ENCODE data around the gene EDA.
A peak's percentile ranks its signal among the peaks of the same experiment; 100 is the strongest.

EDA gene

GRCh38 chrX:70026851-70027200, 410.9 kb downstream of the EDA start:
- DNase-seq (ENCODE audit: low spot score) = no peak

- DNase-seq (ENCODE audit: low spot score) = no peak
These were observed 413.9 kb downstream of the EDA start for GRCh38 chrX:70029863-70030262.

GRCh38 chrX:70030301-70030767, 414.4 kb downstream of the EDA start:
- peak; percentile 59 for DNase-seq (ENCODE audit: low spot score)

- no peak for DNase-seq (ENCODE audit: low spot score)
These were observed 416.9 kb downstream of the EDA start for GRCh38 chrX:70032792-70033191.

- DNase-seq (ENCODE audit: low spot score) = peak; percentile 37
These were observed 417.6 kb downstream of the EDA start for GRCh38 chrX:70033348-70034051.

- DNase-seq (ENCODE audit: low spot score) = no peak
These were observed 418.7 kb downstream of the EDA start for GRCh38 chrX:70034646-70035045.

GRCh38 chrX:70038515-70038914, 422.6 kb downstream of the EDA start:
- DNase-seq (ENCODE audit: low spot score) = no peak

- no peak for DNase-seq (ENCODE audit: low spot score)
These were observed 423.0 kb downstream of the EDA start for GRCh38 chrX:70038951-70039350.

GRCh38 chrX:70039758-70040157, 423.8 kb downstream of the EDA start:
- DNase-seq (ENCODE audit: low spot score) = no peak

- DNase-seq (ENCODE audit: low spot score) = no peak
These were observed 426.1 kb downstream of the EDA start for GRCh38 chrX:70041993-70042392.

GRCh38 chrX:70042399-70043371, 426.8 kb downstream of the EDA start:
- DNase-seq (ENCODE audit: low spot score) = no peak

- no peak for DNase-seq (ENCODE audit: low spot score)
These were observed 427.8 kb downstream of the EDA start for GRCh38 chrX:70043685-70044084.

GRCh38 chrX:70044541-70045245, 428.8 kb downstream of the EDA start:
- DNase-seq (ENCODE audit: low spot score) = peak; percentile 29

- DNase-seq (ENCODE audit: low spot score) = peak; percentile 46
These were observed 431.1 kb downstream of the EDA start for GRCh38 chrX:70046978-70047377.

- DNase-seq (ENCODE audit: low spot score) = no peak
These were observed 433.5 kb downstream of the EDA start for GRCh38 chrX:70049406-70049805.

- DNase-seq (ENCODE audit: low spot score) = no peak
These were observed 434.0 kb downstream of the EDA start, which contains the start of gene AWAT2 for GRCh38 chrX:70049925-70050324. TSS of gene AWAT2 (minus strand) at chrX:70049938. CDS start at chrX:70049932, 6 bp downstream.

GRCh38 chrX:70052895-70053615, 437.1 kb downstream of the EDA start:
- DNase-seq (ENCODE audit: low spot score) = no peak

- DNase-seq (ENCODE audit: low spot score) = no peak
These were observed 438.5 kb downstream of the EDA start for GRCh38 chrX:70054391-70054790.

GRCh38 chrX:70062076-70062475, 446.2 kb downstream of the EDA start, which contains the start of gene OTUD6A:
TSS of gene OTUD6A (plus strand) at chrX:70062457. CDS start at chrX:70062525, 68 bp downstream.
- DNase-seq (ENCODE audit: low spot score) = no peak

- DNase-seq (ENCODE audit: low spot score) = no peak
These were observed 447.1 kb downstream of the EDA start for GRCh38 chrX:70062961-70063550.

- no peak for DNase-seq (ENCODE audit: low spot score)
These were observed 450.7 kb downstream of the EDA start for GRCh38 chrX:70066646-70067045.

Data from hepatic stellate cell (primary cell).